Activated CD8-positive, alpha-beta memory T cell treated with anti-CD3 and anti-CD28 coated beads for 4 hours (primary cell): ENCODE measurements around the gene ATP9B.

ENCODE experiments used
- DNase-seq, 2 donors: peaks; one replicate each; pipeline ENCODE4 v3.0.0-alpha.2; 2020; ENCODE audit warnings: low read depth in 2 of 2

Gene ATP9B, protein sequence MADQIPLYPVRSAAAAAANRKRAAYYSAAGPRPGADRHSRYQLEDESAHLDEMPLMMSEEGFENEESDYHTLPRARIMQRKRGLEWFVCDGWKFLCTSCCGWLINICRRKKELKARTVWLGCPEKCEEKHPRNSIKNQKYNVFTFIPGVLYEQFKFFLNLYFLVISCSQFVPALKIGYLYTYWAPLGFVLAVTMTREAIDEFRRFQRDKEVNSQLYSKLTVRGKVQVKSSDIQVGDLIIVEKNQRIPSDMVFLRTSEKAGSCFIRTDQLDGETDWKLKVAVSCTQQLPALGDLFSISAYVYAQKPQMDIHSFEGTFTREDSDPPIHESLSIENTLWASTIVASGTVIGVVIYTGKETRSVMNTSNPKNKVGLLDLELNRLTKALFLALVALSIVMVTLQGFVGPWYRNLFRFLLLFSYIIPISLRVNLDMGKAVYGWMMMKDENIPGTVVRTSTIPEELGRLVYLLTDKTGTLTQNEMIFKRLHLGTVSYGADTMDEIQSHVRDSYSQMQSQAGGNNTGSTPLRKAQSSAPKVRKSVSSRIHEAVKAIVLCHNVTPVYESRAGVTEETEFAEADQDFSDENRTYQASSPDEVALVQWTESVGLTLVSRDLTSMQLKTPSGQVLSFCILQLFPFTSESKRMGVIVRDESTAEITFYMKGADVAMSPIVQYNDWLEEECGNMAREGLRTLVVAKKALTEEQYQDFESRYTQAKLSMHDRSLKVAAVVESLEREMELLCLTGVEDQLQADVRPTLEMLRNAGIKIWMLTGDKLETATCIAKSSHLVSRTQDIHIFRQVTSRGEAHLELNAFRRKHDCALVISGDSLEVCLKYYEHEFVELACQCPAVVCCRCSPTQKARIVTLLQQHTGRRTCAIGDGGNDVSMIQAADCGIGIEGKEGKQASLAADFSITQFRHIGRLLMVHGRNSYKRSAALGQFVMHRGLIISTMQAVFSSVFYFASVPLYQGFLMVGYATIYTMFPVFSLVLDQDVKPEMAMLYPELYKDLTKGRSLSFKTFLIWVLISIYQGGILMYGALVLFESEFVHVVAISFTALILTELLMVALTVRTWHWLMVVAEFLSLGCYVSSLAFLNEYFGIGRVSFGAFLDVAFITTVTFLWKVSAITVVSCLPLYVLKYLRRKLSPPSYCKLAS

DNA sequence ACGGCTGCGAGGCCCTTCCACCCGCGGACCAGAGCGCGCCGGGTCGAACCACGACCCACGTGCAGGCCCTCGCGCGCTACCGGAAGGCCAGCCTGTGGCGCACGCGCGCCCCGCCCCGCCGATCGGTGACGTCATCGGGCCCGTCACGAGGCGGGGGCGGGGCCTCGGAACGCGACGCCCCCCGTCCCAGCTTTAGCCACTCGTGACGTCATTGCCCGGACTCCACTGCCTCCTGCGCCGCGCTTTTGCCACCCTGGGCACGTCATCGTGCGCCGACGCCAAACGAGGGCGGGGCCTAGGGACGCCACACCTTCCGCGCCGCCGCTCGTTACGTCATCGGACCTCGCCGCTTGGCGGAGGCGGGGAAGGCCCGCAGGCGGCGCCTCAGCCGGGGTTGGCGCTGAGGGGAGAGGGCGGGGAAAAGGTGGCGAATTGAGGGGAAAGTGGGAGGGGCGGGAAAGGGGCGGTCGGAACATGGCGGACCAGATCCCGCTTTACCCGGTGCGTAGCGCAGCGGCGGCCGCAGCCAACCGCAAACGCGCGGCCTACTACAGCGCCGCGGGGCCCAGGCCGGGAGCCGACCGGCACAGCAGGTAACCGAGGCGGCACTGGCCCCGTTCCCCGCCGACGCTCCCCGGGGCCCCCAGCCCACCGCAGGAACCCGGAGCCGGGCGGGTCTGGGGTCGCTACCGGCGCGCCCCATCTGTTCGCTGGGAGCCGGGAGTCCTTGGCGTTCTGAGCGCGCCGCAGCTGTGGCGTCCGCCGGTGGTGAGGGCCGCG lies at the start of gene ATP9B:
ATP9B (plus strand) TSS at position 458 of the 780 bp plus-strand sequence; CDS start at position 475, 17 bp downstream.
- peak; percentile 95 to 97 for DNase-seq

GRCh38 chr18:79019881-79020280 lies 49.3 kb upstream of the ATP9B start:
- DNase-seq = no peak

DNA sequence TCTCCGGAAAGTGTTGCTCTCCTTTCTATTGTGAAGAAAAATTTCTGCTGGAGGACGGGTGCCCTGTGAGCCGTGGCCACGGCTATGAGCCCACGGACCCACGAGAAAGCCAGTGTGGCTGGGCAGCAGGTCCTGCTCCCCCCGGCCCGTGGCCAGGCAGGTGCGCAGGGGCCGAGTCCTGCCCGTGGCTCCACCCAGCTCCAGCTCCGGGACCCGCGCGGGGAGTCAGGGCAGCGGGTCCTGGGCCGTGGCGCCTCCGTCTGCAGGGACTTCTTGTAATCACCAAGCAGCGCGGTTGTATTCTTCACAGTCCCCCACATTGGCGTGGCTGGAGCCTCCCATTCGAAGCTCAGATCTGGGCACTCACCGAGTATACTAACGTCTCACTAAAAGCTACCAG lies 46.6 kb upstream of the ATP9B start:
- no peak for DNase-seq

DNA sequence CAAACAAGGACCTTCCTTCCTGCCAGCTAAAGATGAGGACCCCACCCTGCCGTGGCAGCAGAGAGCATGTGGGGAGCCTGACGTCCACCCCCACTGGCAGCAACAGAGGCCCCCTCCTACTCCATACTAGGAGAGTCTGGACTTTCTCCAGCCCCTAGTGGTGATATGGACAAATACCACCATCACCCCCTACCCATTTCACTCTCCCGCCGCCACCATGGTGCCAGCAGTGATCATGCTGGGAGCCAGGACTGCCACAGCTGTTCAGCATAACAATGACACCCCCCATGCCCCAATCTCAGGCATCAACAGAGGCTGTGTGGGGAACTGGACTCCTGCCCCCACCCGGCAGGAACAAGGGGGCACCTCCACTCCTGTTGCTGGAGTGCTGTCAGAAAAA lies 42.7 kb upstream of the ATP9B start:
- DNase-seq = no peak

- DNase-seq = no peak
Observed at GRCh38 chr18:79030680-79031079, 38.5 kb upstream of the ATP9B start.

GRCh38 chr18:79042276-79042675 lies 26.9 kb upstream of the ATP9B start:
- no peak for DNase-seq

GRCh38 chr18:79043288-79043687 lies 25.9 kb upstream of the ATP9B start:
- no peak for DNase-seq

GRCh38 chr18:79046522-79046921 lies 22.7 kb upstream of the ATP9B start:
- DNase-seq = no peak

DNA sequence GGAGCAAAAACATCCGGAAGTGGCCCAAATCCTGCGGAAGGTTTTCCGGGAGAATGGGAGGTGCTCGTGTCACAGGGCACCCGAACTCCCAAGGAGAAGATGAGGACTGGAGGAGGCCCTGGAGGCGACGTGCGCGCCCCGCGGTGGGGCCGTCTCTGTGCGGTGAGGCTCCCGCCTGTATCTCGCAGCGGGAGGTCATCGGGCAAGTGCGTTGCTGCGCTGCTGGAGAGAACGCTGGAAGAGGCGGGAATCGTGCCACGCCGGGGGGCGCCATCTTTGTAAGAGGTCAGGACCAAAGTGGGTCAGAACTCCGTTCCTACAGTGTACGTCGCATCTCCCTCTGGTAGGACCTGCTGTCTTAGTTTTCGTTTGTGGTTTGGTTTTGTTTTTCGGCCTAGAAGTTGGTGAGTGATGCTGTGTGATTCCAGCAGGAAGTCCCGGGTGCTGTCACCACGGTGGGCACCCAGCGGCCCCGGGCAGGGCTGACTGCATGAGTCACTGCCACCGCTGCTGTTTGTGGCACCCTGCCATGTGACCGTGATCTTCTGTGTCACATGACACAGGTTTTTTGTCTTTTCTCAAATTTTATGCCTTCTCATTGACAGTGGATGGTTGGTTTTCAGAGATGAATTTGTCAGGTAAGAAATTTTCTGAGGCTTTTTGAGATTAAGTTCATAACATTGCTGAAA lies 21.5 kb upstream of the ATP9B start:
- no peak for DNase-seq

GRCh38 chr18:79048245-79048632 lies 21.0 kb upstream of the ATP9B start:
- DNase-seq = no peak

DNA sequence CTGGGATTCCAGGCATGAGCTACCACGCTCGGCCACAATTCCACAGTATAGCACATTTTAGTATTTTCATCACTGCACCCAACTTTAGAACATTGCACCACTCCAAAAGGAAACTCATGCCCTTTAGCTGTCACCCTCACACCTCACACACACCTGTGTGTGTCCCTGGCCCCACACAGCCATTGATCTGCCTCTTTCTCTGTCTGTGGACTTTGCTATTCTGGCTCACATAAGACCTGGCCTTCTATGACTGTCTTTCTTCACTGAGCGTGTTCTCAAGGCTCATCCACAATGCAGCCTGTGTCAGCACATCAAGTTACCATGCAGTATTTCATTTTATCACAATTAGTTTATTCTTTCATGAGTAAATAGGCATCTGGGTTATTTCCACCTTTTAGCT lies 19.7 kb upstream of the ATP9B start:
- no peak for DNase-seq

DNA sequence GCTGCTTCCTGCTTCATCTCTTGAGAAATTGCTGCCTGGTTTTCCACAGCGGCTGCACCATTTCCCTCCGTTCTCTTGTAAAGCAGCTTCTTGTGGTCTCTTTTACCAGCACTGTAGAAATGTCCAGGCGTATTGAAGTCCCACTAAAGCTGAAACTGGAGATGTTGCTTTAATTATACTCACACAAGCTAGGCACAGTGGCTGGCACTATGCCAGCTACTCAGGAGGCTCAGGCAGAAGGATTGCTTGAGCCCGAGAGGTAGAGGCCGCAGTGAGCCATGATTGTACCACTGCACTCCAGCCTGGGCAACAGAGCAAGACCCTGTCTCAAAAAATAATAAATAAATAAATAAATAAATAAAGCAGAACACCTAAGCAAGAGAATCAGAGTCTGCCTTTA lies 19.2 kb upstream of the ATP9B start:
- DNase-seq = no peak

DNA sequence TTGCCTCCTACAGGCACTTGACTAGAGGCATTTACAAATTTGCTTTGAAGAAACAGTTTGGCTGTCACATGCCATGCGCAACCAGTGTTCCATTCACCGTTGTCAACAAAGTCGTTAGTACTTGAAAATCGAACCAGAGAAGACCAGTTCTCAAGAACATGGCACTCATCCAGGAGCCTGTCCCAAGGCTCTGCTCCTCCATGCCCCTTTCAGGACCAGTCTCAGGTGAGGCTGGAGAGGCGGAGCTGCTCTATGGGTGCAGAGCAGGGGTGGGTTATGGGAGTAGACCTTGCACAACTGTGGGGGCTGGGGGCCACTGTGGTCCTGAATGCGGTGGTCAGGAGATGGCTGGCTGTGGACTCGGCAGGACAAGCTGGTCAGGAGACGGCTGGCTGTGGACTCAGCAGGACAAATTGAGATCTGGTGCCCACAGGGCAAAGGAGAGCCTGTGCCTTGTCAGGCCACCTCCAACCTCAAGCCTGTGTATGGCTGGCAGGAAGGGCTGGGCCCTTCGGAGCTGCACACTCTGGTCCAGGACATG lies 12.3 kb upstream of the ATP9B start:
- no peak for DNase-seq

GRCh38 chr18:79058007-79058406 lies 11.2 kb upstream of the ATP9B start:
- DNase-seq = no peak

GRCh38 chr18:79062806-79063205 lies 6.4 kb upstream of the ATP9B start:
- DNase-seq = no peak

DNA sequence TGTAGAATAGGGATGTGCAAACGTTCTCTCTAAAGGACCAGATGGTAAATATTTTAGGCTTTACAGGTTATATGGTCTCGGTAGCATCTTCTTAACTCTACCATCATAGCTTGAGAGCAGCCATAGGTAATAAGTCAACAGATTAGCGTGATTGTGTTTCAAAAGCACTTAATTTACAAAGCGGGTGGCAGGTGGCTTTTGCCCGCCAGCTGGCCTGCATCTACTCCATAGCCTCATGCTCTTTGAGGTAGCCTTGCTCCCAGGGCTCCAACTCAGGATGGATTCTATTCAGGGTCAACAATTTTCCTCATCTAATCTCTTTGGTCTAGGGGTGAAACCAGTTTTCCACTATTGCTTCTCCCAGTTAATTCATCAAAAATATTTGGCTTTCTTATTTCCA lies 5.0 kb upstream of the ATP9B start:
- DNase-seq = no peak

DNA sequence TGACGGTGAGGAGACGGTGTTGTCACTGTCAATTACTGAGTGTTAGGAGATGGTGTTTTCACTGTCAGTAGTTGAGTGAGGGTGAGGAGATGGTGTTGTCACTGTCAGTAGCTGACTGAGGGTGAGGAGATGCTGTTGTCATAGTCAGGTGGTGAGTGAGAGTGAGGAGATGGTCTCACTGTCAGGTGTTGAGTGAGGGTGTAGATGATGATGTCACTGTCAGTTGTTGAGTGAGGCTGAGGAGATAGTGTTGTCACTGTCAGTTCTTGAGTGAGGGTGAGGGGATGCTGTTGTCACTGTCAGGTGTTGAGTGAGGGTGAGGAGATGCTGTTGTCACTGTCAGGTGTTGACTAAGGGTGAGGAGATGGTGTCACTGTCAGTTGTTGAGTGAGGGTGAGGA lies 3.4 kb upstream of the ATP9B start:
- DNase-seq = no peak

DNA sequence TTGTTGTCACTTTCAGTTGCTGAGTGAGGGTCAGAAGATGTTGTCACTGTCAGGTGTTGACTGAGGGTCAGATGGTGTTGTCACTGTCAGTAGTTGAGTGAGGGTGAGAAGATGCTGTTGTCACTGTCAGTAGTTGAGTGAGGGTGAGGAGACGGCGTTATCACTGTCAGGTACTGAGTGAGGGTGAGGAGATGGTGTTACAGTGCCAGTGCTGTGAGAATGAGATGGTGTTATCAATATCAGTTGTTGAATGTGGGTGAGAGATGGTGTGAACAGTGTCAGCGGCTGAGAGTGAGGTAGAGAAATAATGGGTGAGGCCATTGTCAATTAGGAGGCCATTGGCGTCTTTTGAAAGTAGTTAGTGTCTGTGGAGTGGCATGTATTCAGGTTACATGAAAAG lies 1.6 kb upstream of the ATP9B start:
- DNase-seq = no peak

- DNase-seq = peak in 1 of 2 donors; percentile 6
Observed at GRCh38 chr18:79068341-79068936, 755 bp upstream of the ATP9B start.

DNA sequence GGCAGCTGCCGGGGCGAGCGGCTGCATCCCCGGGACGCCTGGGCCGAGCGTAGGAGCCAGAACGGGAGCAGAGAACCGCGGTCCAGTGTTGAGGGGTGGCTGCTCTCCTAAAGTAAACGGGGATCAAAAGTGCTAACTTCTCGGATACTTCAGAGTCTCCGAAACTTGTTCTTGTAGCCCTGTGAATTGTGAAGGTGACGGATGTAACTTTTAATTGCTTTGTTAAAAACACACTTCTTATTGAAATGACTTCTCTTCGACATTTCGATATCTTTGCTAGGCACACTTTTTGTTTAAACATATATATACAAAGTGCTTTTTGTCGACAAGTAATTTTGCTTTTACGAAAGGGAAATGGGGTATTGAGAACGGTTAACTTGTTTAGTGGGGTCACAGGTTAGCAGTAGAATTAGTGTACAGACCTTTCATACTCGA lies 540 bp downstream of the ATP9B start:
- DNase-seq = no peak
